MV-4-11 (cell line): Measurements from ENCODE around the gene SLC34A3.
A peak's percentile ranks its signal among the peaks of the same experiment; 100 is the strongest.

ENCODE experiments used
- DNase-seq: peaks from one replicate; lab custom pipeline; 2025; lab: John Stamatoyannopoulos, UW

Gene SLC34A3

DNA sequence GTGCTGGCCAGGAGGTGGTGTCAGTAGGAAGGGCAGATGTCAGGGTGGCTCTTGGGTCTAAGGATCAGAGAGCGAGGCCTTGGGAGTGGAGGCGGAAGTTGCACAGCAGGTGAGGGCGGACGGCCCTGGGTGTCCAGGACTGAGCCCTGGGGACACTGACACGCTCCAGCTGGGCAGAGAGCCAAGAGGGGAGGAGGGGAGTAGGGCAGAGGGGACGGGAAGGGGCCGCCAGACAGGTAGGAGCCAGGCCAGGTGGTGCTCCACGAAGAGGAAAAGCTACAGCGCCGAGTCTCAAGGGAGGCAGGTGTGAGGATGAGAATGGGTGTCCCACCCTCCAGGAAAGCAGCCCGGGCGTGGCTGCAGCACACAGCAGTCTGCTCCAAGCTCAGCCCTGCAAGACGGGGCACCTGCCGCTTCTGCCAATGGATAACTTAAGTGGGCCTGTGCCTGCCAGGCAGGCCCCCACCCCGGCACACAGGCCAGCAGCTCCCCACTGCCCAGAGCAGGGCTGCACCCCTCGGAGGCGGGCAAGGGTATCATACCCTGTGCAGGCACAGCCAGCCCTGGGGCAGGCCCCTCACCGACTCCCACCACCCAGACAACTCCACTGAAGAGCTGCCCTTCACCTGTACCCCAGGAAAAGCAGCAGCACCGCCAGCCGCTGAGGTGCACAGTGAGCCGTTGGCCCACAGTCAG lies 35.0 kb upstream of the SLC34A3 start:
- DNase-seq: no peak

DNA sequence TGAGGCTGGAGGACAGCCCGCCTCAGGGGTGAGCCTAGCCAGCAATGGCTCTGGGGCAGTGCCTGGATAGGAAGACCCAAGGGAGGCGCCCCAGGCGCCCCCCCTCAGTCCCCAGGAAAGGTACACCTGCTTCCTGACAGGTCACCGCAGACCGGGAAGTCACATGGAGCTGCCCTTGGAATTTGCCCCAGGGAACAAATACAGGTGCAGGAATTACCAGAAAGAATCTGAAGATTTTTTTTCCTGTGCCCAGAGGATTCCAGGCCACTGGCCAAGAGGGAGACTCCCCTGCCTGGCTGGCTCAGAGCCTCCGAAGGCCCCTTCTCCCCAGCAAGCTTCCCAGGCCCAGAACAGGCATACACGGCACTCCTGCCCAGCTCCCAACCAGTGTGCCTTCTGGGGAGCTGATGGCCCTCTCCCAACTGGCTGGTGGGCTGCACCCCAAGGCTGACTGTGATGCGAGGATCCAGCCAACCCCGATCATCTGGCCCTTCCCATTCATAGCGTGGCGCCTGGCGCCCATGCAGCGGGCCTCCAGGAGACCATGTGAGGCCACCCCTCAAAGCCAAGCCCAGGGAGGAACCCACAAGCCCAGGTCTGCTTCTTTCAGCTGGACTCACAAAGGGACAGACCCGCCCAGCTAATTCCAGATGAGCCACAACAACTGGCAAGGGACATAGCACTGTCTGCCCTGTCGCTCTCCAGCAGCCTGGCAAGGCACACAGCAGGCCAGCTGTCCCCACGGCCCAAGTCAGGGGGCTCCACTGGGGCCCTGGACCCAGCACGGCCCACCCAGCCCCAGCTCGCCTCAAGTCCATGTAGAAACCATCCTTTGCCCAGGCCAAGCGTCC lies 32.4 kb upstream of the SLC34A3 start:
- DNase-seq: no peak

DNA sequence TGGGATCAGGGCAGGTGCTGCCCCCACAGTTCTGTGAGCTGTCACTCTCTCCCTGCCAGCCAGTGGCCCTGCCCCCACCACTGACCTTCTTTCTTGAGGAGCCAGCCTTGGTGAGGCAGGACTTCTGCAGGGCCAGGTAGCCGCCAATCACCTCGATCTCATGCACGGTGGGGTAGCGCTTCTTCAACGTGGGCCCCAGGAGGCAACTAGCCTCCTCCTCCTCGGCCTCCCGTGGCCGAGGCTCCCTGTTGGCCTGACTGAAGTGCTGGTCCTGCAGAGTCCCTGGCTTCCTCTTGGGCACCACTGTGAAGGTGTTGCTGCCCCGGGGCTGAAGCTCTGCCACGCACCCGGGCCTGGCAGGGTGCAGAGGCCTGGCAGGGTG lies 31.8 kb upstream of the SLC34A3 start:
- no peak for DNase-seq

DNA sequence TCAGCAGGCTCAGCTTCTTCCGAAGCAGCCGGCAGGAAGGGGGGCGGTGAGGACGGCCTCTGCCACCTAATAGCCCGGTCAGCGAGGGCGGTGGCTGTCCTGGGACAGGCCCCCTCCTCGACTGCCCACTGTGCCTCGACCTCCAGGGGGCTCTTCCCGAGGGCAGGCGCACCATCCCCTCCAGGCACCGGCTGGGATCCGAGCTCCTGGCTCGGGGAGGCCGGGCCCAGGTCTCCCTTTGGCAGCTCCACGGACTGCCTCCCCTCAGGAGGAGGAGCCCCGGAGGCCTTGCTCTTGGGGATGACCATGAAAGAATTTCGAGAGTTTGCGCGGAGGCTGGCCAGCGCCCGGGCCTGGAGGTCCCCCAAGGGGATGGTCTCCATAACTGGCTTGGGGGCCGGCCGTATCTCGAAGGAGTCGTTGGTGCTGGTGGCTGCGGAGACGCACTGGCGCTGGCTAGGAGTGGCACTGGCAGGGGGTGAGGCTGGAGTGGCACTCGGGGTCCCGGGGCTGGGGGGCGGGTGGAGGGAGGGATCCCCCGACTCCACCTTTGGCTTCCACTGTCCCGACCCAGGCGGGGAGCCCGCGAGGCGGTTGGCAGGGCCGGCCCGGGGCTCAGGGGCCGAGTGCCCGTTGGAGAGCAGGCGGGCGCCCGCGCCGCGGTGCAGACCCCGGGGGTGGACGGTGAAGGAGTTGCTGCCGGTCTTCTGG lies 31.1 kb upstream of the SLC34A3 start:
- DNase-seq: no peak

DNA sequence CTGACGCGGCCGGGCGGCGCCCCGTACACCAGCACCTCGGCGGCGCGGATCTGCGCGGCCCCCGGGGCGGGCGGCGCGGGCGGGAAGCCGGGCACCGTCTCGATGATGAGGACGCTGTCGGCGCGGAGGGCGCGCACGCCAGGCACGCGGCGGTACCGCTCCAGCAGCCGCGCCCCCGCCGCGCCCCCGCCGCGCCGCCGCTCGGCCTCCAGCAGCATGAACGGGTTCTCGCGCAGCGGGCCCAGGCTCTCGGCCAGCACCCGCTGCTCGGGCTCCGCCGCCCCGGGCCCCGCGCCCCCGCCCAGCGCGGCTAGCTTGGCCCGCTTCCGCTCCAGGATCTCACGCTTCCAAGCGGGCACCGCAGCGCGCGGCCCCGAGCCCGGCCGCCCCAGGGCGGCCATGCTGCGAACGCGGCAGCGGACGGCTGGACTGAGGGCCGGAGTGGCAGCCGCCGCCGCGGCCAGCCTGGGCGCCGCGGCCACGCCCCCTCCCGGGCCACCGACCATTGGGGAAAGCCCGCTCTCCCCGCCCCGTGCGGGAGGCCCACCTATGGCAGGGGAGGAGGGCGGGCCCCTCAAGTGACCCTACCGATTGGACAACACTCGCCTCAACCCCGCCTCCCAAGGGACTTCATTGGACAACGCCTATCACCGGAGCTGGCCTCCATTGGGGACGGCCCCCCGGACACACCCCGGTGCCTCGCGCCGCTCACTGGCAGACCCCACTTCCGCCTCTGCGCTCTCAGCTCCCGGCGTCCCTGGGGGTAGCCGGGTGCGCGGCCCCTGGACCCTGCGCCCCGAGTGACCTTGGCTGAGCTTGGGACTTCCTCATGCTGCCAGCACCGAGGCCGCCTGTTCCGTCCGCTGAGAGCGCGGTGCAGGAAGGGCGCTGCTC lies 30.1 kb upstream of the SLC34A3 start, which contains the start of gene TPRN:
Gene TPRN, minus strand, starts transcription at position 431 of the 894 bp plus-strand sequence. Its CDS starts 30 bp downstream, at position 401.
- DNase-seq: peak; percentile 99

DNA sequence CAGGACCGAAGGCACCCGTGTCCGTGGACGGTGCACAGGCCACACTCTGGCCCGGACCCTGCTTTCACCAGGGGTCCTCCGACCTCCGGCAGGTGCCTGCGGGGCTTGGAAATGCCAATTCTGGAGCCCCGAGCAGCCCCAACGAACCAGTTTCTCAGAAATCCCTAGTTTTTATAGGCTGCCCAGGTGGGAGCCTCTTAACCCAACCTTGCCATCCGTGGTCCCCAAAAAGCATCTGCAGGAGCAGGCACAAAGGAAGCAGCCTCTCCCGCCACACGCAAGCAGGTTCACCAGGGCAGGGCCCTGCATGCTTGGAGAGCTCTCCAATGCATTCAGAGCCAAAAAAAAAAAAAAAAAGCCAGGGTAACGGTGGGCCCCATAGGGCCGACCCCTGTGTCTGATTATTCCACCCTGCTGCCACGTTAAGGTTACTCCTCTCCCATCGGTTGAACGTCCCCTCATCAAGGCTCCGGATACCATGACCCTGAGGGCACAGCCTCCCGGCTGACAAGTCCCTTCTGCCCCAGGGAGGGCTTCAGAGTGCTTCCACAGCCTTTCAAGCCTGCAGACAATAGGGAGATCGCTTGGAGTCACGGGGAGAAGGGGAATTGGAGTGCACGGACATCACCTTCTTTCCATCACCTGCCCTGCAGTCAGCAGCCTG lies 29.4 kb upstream of the SLC34A3 start:
- DNase-seq: no peak

DNA sequence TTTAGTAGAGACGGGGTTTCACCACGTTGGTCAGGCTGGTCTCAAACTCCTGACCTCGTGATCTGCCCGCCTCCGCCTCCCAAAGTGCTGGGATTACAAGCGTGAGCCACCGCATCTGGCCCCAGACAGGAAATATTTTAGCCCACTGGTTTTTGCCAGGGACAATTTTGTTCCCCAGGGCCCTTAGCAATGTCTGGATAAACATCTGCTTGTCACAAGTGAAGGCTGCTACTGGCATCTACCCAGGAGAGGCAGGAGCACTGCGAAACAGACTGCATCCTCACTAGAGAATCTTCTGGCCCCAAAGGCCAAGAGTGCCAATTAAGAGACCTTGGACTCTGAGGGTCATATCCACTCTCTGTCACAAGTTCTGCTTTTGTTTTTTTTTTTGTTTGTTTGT lies 27.7 kb upstream of the SLC34A3 start:
- peak; percentile 53 for DNase-seq

DNA sequence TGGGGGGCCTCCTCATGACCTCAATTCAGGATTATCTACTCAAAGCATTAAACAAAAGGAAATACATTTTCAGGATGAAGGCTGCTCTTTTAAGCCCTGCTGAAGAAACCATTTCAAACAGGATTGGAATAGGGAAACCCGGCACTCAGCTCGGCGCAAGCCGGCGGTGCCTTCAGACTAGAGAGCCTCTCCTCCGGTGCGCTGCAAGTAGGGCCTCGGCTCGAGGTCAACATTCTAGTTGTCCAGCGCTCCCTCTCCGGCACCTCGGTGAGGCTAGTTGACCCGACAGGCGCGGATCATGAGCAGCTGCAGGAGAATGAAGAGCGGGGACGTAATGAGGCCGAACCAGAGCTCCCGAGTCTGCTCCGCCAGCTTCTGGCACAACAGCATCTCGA lies 26.0 kb upstream of the SLC34A3 start:
- no peak for DNase-seq

DNA sequence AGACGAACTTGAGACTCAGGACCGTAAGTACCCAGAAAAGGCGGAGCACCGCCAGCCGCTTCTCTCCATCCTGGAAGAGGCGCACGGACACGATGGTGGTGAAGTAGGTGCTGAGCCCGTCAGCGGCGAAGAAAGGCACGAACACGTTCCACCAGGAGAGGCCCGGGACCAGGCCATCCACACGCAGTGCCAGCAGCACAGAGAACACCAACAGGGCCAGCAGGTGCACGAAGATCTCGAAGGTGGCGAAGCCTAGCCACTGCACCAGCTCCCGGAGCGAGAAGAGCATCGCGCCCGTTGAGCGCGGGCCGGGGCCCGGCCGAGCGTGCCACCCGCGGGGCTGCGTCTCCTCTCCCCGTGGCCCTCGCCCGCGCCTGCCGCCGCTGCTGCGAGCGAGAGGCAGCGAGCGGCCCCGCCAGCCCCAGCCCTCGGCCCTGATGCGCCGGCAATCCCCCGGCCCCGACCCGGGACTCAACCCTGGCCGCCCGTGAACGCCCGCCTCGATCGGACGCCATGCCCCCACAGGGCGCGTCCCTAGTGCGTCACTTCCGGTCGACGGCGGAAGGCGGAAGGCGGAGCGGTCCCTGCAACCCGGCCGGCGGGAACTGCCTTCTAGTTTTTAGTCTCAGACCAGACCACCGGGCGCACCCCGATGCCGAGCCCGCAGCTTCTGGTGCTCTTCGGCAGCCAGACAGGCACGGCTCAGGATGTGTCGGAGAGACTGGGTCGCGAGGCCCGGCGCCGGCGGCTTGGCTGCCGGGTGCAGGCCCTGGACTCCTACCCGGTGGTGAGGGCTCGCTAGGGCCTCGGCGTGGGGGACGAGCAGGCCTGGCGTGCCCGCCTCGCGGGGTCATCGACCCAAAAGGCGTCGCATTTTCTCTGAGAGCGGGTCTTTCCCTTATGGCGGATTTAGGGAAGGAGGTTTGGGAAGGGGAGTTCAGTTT lies 25.3 kb upstream of the SLC34A3 start, which contains the start of the genes NDOR1 and TMEM203:
Gene NDOR1, plus strand, starts transcription at position 575 of the 944 bp plus-strand sequence. Its CDS starts 78 bp downstream, at position 653.
Gene TMEM203, minus strand, starts transcription at position 523 of the 944 bp plus-strand sequence. Its CDS starts 234 bp downstream, at position 289.
- DNase-seq: peak; percentile 65

DNA sequence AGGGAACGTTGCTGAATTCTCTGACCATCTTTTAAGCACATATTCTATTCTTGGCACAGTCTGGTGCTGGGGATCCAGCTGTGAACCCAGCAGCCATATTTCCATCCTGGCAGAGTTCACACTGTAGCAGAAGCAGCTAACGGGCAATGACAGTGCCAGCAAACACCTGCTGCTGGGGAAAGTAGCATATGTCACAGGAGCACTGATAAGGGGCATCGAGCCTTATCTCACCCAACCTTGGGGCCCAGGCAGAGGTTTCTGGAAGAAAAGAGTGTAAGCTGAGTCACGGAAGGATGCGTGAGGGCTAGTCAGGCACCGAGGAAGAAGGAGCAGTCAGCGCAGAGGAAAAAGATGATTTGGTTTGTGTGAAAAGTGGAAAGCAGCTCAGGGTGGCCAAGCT lies 24.1 kb upstream of the SLC34A3 start:
- DNase-seq: no peak

DNA sequence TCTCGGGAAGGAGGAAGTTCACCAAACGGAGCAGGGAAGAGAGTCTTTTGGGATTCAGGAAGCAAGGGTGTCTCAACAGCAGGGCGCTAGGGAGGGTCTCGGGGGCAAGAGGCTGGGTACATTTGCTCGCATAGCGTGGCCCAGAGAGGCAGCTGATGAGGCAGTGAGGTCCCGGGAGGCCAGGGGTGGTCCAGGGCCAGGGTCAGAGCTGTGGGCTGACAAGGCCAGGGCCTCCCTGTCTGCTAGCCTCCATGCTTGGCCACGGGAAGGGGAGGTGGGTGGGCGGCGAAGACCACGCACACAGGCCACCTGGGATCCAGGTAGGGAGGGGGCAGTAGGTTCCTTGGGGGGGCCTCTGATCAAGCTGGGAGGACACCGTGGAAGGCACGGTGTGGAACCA lies 19.2 kb upstream of the SLC34A3 start:
- no peak for DNase-seq

DNA sequence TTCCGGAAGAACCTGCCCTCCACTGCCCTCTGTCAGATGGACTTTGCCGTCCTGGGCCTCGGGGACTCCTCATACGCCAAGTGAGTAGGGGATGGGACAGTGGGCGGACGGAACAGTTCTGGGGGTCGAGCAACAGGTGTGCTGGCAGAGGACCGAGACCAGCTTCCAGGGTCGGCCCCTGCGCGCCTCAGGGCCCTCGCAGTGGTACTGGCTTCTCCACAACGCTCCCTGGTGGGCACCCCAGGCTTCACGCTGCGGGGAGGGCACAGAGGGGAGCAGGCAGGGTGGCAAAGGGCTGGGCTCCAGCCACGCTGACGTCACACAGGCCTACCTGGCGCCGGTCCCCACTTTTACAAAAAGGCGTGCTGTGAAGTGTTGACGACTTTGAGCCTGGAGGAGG lies 18.2 kb upstream of the SLC34A3 start:
- DNase-seq: no peak

DNA sequence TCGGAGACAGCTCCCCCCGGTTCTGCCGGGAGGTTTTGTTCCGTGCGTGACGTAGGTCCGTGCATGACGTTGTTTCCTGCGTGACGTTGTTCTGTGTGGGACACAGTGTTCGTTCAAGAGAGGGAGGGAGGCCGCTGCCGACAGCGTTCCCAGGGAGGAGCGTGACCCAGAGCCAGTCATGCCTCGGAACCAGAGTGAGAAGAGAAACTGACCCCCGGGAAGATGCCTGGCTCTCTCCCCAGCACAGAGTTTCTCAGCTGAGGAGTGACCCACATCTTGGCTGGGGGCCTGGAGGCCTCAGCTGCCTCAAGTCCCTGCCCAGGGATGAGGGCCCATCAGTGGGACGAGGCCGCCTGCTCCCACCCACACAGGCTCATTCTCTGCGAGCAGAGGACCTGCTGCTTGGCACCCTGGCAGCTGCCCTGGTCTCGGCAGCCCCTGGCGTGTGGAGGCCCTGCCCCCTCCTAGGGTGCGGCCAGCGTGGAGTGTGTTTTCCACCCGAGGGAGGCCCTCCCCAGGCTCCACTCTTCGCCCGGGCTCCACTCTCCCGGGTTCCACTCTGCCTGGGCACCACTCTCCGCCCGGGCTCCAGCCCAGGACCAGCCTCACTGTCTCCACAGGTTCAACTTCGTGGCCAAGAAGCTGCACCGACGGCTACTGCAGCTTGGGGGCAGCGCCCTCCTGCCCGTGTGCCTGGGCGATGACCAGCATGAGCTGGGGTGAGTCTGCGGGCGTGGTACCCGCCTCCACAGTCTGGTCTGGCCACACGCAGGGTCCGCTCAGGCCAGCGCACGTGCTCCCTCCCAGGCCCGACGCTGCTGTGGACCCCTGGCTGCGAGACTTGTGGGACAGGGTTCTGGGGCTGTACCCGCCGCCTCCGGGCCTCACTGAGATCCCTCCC lies 17.3 kb upstream of the SLC34A3 start:
- DNase-seq: no peak

DNA sequence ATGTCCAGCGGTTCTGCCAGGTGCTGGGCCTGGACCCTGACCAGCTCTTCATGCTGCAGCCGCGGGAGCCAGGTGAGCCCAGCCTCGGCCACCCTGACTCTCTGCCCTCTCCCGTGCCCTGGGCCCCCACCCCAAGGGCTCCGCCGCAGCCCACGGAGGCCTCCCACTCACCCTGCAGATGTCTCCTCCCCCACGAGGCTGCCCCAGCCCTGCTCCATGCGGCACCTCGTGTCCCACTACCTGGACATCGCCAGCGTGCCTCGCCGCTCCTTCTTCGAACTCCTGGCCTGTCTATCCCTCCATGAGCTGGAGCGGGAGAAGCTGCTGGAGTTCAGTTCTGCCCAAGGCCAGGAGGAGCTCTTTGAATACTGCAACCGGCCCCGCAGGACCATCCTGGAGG lies 16.1 kb upstream of the SLC34A3 start:
- no peak for DNase-seq

DNA sequence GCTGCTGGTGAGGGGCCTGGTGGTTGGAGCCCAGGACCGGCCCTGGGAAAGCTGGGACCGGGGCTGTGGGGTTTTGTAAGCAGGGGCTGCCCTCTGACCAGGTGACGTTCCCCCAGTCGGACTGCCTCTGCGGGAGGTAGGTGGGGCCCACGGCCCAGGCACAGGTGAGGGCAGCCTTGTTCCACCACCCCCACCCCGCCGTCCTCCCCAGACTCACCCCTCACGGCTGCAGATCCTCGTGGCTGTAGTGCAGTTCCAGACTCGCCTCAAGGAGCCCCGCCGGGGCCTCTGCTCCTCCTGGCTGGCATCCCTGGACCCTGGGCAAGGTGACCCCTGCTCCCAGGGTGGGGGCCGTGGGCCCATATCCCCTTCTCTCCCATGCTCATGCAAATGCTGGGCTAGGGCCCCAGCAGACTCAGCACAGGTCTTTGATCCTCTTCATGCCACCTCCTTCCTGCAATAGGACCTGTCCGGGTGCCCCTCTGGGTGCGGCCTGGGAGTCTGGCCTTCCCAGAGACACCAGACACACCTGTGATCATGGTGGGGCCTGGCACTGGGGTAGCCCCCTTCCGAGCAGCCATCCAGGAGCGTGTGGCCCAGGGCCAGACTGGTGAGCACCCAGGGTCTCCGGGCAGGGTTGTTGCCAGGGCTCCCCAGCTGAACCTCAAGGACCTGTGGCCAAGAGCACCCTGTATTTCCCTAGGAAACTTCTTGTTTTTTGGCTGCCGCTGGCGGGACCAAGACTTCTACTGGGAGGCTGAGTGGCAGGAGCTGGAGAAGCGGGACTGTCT lies 15.3 kb upstream of the SLC34A3 start:
- DNase-seq: no peak

DNA sequence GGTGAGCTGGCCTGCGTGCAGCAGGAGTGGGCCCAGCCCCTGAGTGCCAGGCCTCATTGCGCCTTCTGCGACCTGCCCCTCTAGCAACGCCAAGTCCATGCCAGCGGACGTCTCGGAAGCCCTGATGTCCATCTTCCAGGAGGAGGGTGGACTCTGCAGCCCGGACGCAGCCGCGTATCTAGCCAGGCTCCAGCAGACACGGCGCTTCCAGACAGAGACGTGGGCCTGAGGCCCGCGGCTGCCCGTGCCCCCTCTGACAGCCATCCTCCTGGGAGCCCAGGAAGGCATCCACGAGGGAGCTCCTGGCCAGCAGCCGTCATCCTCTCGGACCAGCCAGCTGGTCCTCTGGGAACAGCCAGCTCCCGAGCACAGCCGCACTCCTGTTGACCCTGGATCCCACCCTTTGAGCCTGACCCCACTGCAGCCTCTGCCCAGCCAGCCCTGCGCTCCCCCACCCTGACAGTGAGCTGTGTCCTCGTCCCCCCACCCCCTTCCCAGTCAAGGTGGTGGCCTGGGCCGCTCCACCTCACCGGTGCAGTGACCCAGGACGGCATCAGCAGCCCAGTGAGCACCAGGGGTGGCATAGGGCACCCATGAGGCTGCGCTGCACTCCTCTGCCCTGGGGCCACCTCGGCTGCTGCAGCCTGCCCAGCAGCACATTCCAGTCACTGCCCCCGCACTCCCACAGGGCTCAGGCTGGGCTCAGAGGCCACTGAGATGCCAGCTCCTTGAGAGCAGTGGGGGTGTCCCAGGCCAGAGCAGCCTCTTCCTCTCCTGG lies 14.3 kb upstream of the SLC34A3 start:
- no peak for DNase-seq
